ENCODE data around the gene C13orf42. TPM values are rescaled to one million over a fixed set of nuclear protein-coding genes. Genes with fewer than 3 reads are reported as not detected.

C13orf42 gene
- total RNA-seq, 5 donors from 2014 or later (not counting 1 experiment from before 2014, with no cell fraction given): not detected

DNA sequence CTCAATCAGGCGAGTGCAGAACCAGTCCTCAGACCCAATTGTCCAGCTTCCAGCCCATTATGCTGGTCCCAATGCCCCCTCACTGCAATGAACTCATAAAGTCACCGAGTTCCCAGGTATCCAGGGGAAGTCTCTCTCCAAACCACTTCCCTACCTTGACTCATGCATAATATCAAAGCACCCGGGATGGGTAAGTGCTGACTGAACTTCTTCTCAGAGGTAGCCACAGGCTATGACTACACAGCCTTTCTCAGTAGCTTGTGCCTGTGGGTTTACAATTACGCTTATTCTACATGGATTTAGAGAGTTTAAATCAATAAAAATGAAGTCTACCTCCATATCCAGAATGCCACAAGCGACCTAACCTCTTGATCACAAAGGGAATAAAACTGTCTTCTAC is 1.7 kb upstream of the C13orf42 start:
- ATAC-seq (replicated peaks in 1 of 4): no peak
- CTCF ChIA-PET: no interaction called here
- 30% methylated on average over 2 of the region's 5 CpGs for WGBS (ENCODE audit: insufficient coverage)
- no peak overlapping the region for H3K27ac ChIP-seq (ENCODE audit: low read length)
- H3K9me3 Mint-ChIP-seq: peaks cover 0 to 2% (median 2%) of the 10 kb centered on the region in 3 donors
- no peak overlapping the region for H3K4me3 ChIP-seq (ENCODE audit: control insufficient read depth in 1 of 2, extremely low read depth in 1 of 2, low read length in 1 of 2)
- peaks cover 8 to 16% of the 10 kb centered on the region in 2 donors for H3K27me3 Mint-ChIP-seq
- no peaks in the 10 kb centered on the region for H3K4me1 Mint-ChIP-seq
- no peaks in the 10 kb centered on the region for H3K4me1 ChIP-seq (ENCODE audit: control insufficient read depth in 1 of 2, extremely low read depth in 1 of 2, insufficient read depth in 2 of 2, low read length in 2 of 2)
- no peak overlapping the region for H3K27ac Mint-ChIP-seq
- POLR2A ChIA-PET: no interaction called here
- peaks cover 0 to 26% of the 10 kb centered on the region in 2 experiments for H3K27me3 ChIP-seq (replicated peaks in 1 of 2; ENCODE audit: control insufficient read depth in 2 of 2, extremely low read depth in 1 of 2, insufficient read depth in 2 of 2, low read length in 1 of 2)
- no peak for DNase-seq
- no peaks in the 10 kb centered on the region for H3K36me3 ChIP-seq (ENCODE audit: control insufficient read depth in 2 of 2, extremely low read depth in 1 of 2, insufficient read depth in 1 of 2, low read length in 1 of 2)
- no peak overlapping the region for H3K4me3 Mint-ChIP-seq
- no peaks in the 10 kb centered on the region for H3K36me3 Mint-ChIP-seq
- no peaks in the 10 kb centered on the region for H3K9me3 ChIP-seq

DNA sequence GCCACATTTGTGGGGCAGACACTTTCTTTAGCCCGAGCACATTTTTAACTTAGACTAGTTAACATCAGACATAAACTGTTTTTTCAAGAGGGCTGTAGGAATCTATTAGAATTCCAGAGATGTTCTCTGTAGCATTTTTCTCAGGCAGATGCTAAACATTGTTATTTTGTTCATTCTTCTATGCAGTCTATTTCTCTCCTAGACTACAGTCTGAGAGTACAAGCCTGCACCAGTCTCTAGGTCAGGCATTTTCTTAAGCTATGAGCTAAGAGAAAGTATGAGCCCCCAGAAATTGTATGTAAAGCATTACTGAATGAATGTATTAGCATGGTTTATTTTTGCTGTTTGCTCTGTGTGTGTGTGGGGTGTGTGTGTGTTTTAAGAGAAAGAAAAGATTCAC is 923 bp upstream of the C13orf42 start:
- H3K27ac ChIP-seq (ENCODE audit: low read length): no peak overlapping the region
- no peaks in the 10 kb centered on the region for H3K9me3 ChIP-seq
- ChIA-PET CTCF (no interaction called here), POLR2A (no interaction called here)
- Mint-ChIP-seq H3K9me3 (no peaks in the 10 kb centered on the region), H3K27ac (no peak overlapping the region), H3K27me3 (peaks cover 8 to 16% of the 10 kb centered on the region in 2 donors), H3K4me3 (no peak overlapping the region), H3K36me3 (no peaks in the 10 kb centered on the region), H3K4me1 (no peaks in the 10 kb centered on the region)
- no peaks in the 10 kb centered on the region for H3K36me3 ChIP-seq (ENCODE audit: control insufficient read depth in 2 of 2, extremely low read depth in 1 of 2, insufficient read depth in 1 of 2, low read length in 1 of 2)
- ATAC-seq (replicated peaks in 1 of 4): no peak
- H3K27me3 ChIP-seq (replicated peaks in 1 of 2; ENCODE audit: control insufficient read depth in 2 of 2, extremely low read depth in 1 of 2, insufficient read depth in 2 of 2, low read length in 1 of 2): peaks cover 0 to 24% of the 10 kb centered on the region in 2 experiments
- no CpG with 5 or more reads among the region's 1 CpG for WGBS (ENCODE audit: insufficient coverage)
- H3K4me1 ChIP-seq (ENCODE audit: control insufficient read depth in 1 of 2, extremely low read depth in 1 of 2, insufficient read depth in 2 of 2, low read length in 2 of 2): no peaks in the 10 kb centered on the region
- H3K4me3 ChIP-seq (ENCODE audit: control insufficient read depth in 1 of 2, extremely low read depth in 1 of 2, low read length in 1 of 2): no peak overlapping the region
- DNase-seq: no peak

GRCh38 chr13:51107996-51108395 is 3.1 kb downstream of the C13orf42 start:
- POLR2A ChIA-PET: no interaction called here

GRCh38 chr13:51105046-51105445 is 6.0 kb downstream of the C13orf42 start:
- Histone ChIP-seq H3K4me1 (ENCODE audit: control insufficient read depth in 1 of 2, extremely low read depth in 1 of 2, insufficient read depth in 2 of 2, low read length in 2 of 2) (no peaks in the 10 kb centered on the region), H3K36me3 (ENCODE audit: control insufficient read depth in 2 of 2, extremely low read depth in 1 of 2, insufficient read depth in 1 of 2, low read length in 1 of 2) (no peaks in the 10 kb centered on the region), H3K27ac (ENCODE audit: low read length) (no peak overlapping the region), H3K9me3 (no peaks in the 10 kb centered on the region), H3K4me3 (ENCODE audit: control insufficient read depth in 1 of 2, extremely low read depth in 1 of 2, low read length in 1 of 2) (no peak overlapping the region), H3K27me3 (replicated peaks in 1 of 2; ENCODE audit: control insufficient read depth in 2 of 2, extremely low read depth in 1 of 2, insufficient read depth in 2 of 2, low read length in 1 of 2) (peaks cover 0 to 5% of the 10 kb centered on the region in 2 experiments)
- CTCF ChIA-PET: interaction anchor here in 1 of 2 donors (0.6 kb wide), 1 partner anchor 93 kb away, joined by 3 read pairs; no protein-coding TSS in a partner anchor
- Mint-ChIP-seq H3K9me3 (no peaks in the 10 kb centered on the region), H3K36me3 (no peaks in the 10 kb centered on the region), H3K4me1 (no peaks in the 10 kb centered on the region), H3K27me3 (peaks cover 16 to 26% of the 10 kb centered on the region in 2 donors), H3K4me3 (no peak overlapping the region), H3K27ac (no peak overlapping the region)
- ATAC-seq (replicated peaks in 1 of 4): no peak
- WGBS (ENCODE audit: insufficient coverage): no CpG with 5 or more reads among the region's 4 CpGs
- DNase-seq: no peak
- POLR2A ChIA-PET: no interaction called here

More at GRCh38 chr13:51107996-51108395, 3.1 kb downstream of the C13orf42 start:
- ATAC-seq (replicated peaks in 1 of 4) (no peak), DNase-seq (no peak)
- H3K27me3 ChIP-seq (replicated peaks in 1 of 2; ENCODE audit: control insufficient read depth in 2 of 2, extremely low read depth in 1 of 2, insufficient read depth in 2 of 2, low read length in 1 of 2): peaks cover 0 to 10% of the 10 kb centered on the region in 2 experiments
- CTCF ChIA-PET: interaction anchor here in 1 of 2 donors (0.6 kb wide), 1 partner anchor 1254 kb away, joined by 5 read pairs; no protein-coding TSS in a partner anchor
- peaks cover 4 to 11% of the 10 kb centered on the region in 2 donors for H3K27me3 Mint-ChIP-seq
- no peaks in the 10 kb centered on the region for H3K9me3 ChIP-seq
- WGBS (ENCODE audit: insufficient coverage): no CpG with 5 or more reads among the region's 4 CpGs
- H3K27ac ChIP-seq (ENCODE audit: low read length): no peak overlapping the region
- no peaks in the 10 kb centered on the region for H3K36me3 Mint-ChIP-seq
- no peak overlapping the region for H3K27ac Mint-ChIP-seq
- H3K4me1 ChIP-seq (ENCODE audit: control insufficient read depth in 1 of 2, extremely low read depth in 1 of 2, insufficient read depth in 2 of 2, low read length in 2 of 2): no peaks in the 10 kb centered on the region
- no peak overlapping the region for H3K4me3 Mint-ChIP-seq
- H3K36me3 ChIP-seq (ENCODE audit: control insufficient read depth in 2 of 2, extremely low read depth in 1 of 2, insufficient read depth in 1 of 2, low read length in 1 of 2): no peaks in the 10 kb centered on the region
- no peaks in the 10 kb centered on the region for H3K4me1 Mint-ChIP-seq
- H3K4me3 ChIP-seq (ENCODE audit: control insufficient read depth in 1 of 2, extremely low read depth in 1 of 2, low read length in 1 of 2): no peak overlapping the region
- no peaks in the 10 kb centered on the region for H3K9me3 Mint-ChIP-seq

DNA sequence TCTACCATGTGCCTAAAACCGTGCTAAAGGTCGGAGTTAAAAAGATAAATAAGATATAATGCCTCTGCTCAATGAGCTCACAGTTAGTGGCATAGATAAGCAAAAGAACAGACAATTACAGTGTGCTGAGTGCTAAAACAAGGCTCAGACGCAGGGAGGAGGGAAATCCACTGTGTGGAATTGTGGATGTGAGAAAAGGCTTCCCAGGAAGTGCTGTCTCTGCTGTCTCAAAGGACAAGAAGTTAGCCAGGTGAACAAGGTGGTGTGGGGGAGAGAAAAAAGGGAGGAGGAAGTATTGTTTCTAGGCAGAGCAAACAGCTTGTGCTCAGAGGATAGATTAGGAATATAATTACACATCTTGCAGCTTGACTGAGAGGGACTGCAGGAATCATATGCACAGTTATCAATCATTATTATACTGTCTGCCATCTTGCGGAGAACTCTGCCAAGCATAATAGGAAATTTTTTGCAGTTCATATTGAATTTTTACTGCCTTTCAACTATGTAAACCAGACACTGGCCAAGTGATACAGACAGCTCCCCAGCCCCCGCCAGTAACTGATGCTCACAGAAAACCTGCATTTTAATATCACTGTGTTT is 9.3 kb downstream of the C13orf42 start:
- H3K4me1 Mint-ChIP-seq: no peaks in the 10 kb centered on the region
- ATAC-seq (replicated peaks in 1 of 4) (no peak), DNase-seq (no peak)
- H3K9me3 Mint-ChIP-seq: no peaks in the 10 kb centered on the region
- 84% methylated on average over 3 of the region's 5 CpGs for whole genome bisulfite sequencing (ENCODE audit: insufficient coverage)
- H3K4me3 ChIP-seq (ENCODE audit: control insufficient read depth in 1 of 2, extremely low read depth in 1 of 2, low read length in 1 of 2): no peak overlapping the region
- CTCF ChIA-PET: interaction anchor here in 1 of 2 donors (0.6 kb wide), 1 partner anchor 9 kb away, joined by 3 read pairs; no protein-coding TSS in a partner anchor
- H3K4me3 Mint-ChIP-seq: no peak overlapping the region
- peaks cover 21 to 37% of the 10 kb centered on the region in 2 donors for H3K27me3 Mint-ChIP-seq
- no peak overlapping the region for H3K27ac Mint-ChIP-seq
- no peaks in the 10 kb centered on the region for H3K36me3 Mint-ChIP-seq
- POLR2A ChIA-PET: no interaction called here
- no peak overlapping the region for H3K27ac ChIP-seq (ENCODE audit: low read length)
- H3K27me3 ChIP-seq (replicated peaks in 1 of 2; ENCODE audit: control insufficient read depth in 2 of 2, extremely low read depth in 1 of 2, insufficient read depth in 2 of 2, low read length in 1 of 2): peaks cover 0 to 8% of the 10 kb centered on the region in 2 experiments
- no peaks in the 10 kb centered on the region for H3K36me3 ChIP-seq (ENCODE audit: control insufficient read depth in 2 of 2, extremely low read depth in 1 of 2, insufficient read depth in 1 of 2, low read length in 1 of 2)
- no peaks in the 10 kb centered on the region for H3K4me1 ChIP-seq (ENCODE audit: control insufficient read depth in 1 of 2, extremely low read depth in 1 of 2, insufficient read depth in 2 of 2, low read length in 2 of 2)
- no peaks in the 10 kb centered on the region for H3K9me3 ChIP-seq

DNA sequence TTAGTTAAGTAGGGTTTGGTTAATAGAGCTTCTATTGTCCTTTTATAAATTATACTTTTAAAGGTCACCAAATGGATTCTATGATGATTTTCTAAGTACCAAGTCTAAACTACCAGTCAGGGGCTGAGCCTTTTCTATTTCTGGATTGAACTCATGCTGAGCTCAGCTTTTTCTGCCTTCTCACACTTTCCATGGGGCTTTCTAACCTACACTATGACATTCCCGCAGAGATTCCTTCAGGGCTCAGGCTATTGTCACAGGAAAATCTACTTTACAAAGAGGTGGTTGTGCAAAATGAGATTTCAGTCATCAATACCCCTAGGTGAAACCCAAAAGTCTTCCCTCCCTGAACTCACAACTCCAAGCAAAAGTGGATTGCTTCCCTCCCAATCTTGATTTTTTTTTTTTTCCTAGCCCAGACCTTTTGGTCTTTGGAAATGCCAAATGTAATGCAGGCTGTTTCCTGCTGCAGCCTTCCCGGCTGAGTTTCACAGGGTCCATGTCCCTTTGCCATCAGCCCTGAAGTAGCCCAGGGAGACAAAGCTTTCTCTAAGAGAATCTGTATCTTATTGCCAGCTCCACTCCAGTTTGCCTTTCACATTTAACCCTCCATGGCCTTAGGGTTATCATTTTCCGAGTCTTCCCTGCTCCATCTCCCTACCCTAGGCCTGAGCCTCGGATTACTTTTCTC is 13.6 kb downstream of the C13orf42 start:
- H3K27me3 Mint-ChIP-seq: peaks cover 14 to 23% of the 10 kb centered on the region in 2 donors
- WGBS (ENCODE audit: insufficient coverage): 100% methylated on average over 2 of the region's 4 CpGs
- DNase-seq (no peak), ATAC-seq (replicated peaks in 1 of 4) (no peak)
- H3K9me3 Mint-ChIP-seq: no peaks in the 10 kb centered on the region
- no peak overlapping the region for H3K4me3 ChIP-seq (ENCODE audit: control insufficient read depth in 1 of 2, extremely low read depth in 1 of 2, low read length in 1 of 2)
- H3K36me3 Mint-ChIP-seq: no peaks in the 10 kb centered on the region
- H3K4me3 Mint-ChIP-seq: no peak overlapping the region
- CTCF ChIA-PET: interaction anchor here in 1 of 2 donors (0.5 kb wide), 1 partner anchor 67 kb away, joined by 3 read pairs; no protein-coding TSS in a partner anchor
- no peak overlapping the region for H3K27ac Mint-ChIP-seq
- H3K9me3 ChIP-seq: no peaks in the 10 kb centered on the region
- no peak overlapping the region for H3K27ac ChIP-seq (ENCODE audit: low read length)
- H3K4me1 Mint-ChIP-seq: no peaks in the 10 kb centered on the region
- POLR2A ChIA-PET: no interaction called here
- H3K27me3 ChIP-seq (replicated peaks in 1 of 2; ENCODE audit: control insufficient read depth in 2 of 2, extremely low read depth in 1 of 2, insufficient read depth in 2 of 2, low read length in 1 of 2): peaks cover 0 to 3% of the 10 kb centered on the region in 2 experiments
- no peaks in the 10 kb centered on the region for H3K36me3 ChIP-seq (ENCODE audit: control insufficient read depth in 2 of 2, extremely low read depth in 1 of 2, insufficient read depth in 1 of 2, low read length in 1 of 2)
- H3K4me1 ChIP-seq (ENCODE audit: control insufficient read depth in 1 of 2, extremely low read depth in 1 of 2, insufficient read depth in 2 of 2, low read length in 2 of 2): no peaks in the 10 kb centered on the region

All from T-cell (primary cell).